ACC112 (cell line): Measurements from ENCODE around the gene TOR4A.
"Not testable (repeated sequence)": the region's sequence is repeated elsewhere in the genome, so short reads cannot be mapped to it uniquely, and the experiment has no call there.

ENCODE experiments used
- H2AFZ ChIP-seq: fragments of 200-600 bp; sonication (generic); one replicate; pipeline ENCODE4 v1.6.0; 2017; ENCODE audit warnings: antibody characterized with exemption, low read length; ENCODE audit not compliant: unreplicated experiment
- H3K27ac ChIP-seq: fragments of 200-600 bp; sonication (generic); 2 replicates; pipeline ENCODE4 v1.5.1; 2014; ENCODE audit warnings: low read depth, mild to moderate bottlenecking, antibody characterized with exemption, low read length, moderate library complexity
- H3K27me3 ChIP-seq: fragments of 200-600 bp; sonication (generic); 2 replicates; pipeline ENCODE4 v1.6.1; 2014; ENCODE audit warnings: mild to moderate bottlenecking, antibody characterized with exemption, low read length, moderate library complexity, mixed read lengths; ENCODE audit not compliant: insufficient read depth
- H3K36me3 ChIP-seq: fragments of 200-600 bp; sonication (generic); 2 replicates; pipeline ENCODE4 v1.6.1; 2016; ENCODE audit warnings: mild to moderate bottlenecking, antibody characterized with exemption, low read length, moderate library complexity, mixed read lengths; ENCODE audit not compliant: insufficient read depth
- H3K4me1 ChIP-seq: fragments of 200-600 bp; sonication (generic); one replicate; pipeline ENCODE4 v1.6.1; 2016; ENCODE audit warnings: low read length, mixed read lengths; ENCODE audit not compliant: insufficient read depth, unreplicated experiment, control insufficient read depth
- H3K4me3 ChIP-seq: fragments of 200-600 bp; sonication (generic); 2 replicates; pipeline ENCODE4 v1.5.1; 2014; ENCODE audit warnings: mild to moderate bottlenecking, low read depth, low read length
- H3K79me2 ChIP-seq: fragments of 200-600 bp; sonication (generic); one replicate; pipeline ENCODE4 v1.6.0; 2016; ENCODE audit warnings: low read length; ENCODE audit not compliant: control insufficient read depth, unreplicated experiment, insufficient read depth

TOR4A gene

GRCh38 chr9:137326445-137327065 is 49.0 kb downstream of the TOR4A start:
- H2AFZ ChIP-seq, result no peak overlapping the region
- H3K4me1 ChIP-seq, result no peaks in the 10 kb centered on the region
- H3K36me3 ChIP-seq, result no peaks in the 10 kb centered on the region
- no peak overlapping the region for H3K27ac ChIP-seq
- H3K79me2 ChIP-seq, result no peaks in the 10 kb centered on the region
- no peak overlapping the region for H3K4me3 ChIP-seq
- no peaks in the 10 kb centered on the region for H3K27me3 ChIP-seq

- H3K36me3 ChIP-seq, H3K4me3 ChIP-seq, H2AFZ ChIP-seq, H3K4me1 ChIP-seq, H3K27me3 ChIP-seq, H3K79me2 ChIP-seq: not testable (repeated sequence)
- peak overlapping the region; percentile 13; the same call in 1 of the 2 replicates for H3K27ac ChIP-seq
Measured at GRCh38 chr9:137327641-137328550, 50.4 kb downstream of the TOR4A start.

GRCh38 chr9:137329590-137329989 is 52.1 kb downstream of the TOR4A start:
- not testable (repeated sequence) for H3K4me3 ChIP-seq, H3K27ac ChIP-seq, H2AFZ ChIP-seq

GRCh38 chr9:137330689-137331088 is 53.2 kb downstream of the TOR4A start:
- no peak overlapping the region for H3K27ac ChIP-seq
- no peaks in the 10 kb centered on the region for H3K36me3 ChIP-seq
- no peak overlapping the region for H2AFZ ChIP-seq
- no peaks in the 10 kb centered on the region for H3K27me3 ChIP-seq
- H3K4me1 ChIP-seq, result no peaks in the 10 kb centered on the region
- no peaks in the 10 kb centered on the region for H3K79me2 ChIP-seq
- H3K4me3 ChIP-seq, result no peak overlapping the region

More at GRCh38 chr9:137329590-137329989, 52.1 kb downstream of the TOR4A start:
- H3K79me2 ChIP-seq, H3K36me3 ChIP-seq, H3K27me3 ChIP-seq, H3K4me1 ChIP-seq: not testable (repeated sequence)

GRCh38 chr9:137331929-137332328 is 54.4 kb downstream of the TOR4A start:
- H3K4me1 ChIP-seq, result no peaks in the 10 kb centered on the region
- no peaks in the 10 kb centered on the region for H3K79me2 ChIP-seq
- no peak overlapping the region for H3K4me3 ChIP-seq
- no peak overlapping the region for H3K27ac ChIP-seq
- H2AFZ ChIP-seq, result no peak overlapping the region
- no peaks in the 10 kb centered on the region for H3K27me3 ChIP-seq
- no peaks in the 10 kb centered on the region for H3K36me3 ChIP-seq
